ENCODE measurements around the gene MIF.
"Not testable (repeated sequence)": the region's sequence is repeated elsewhere in the genome, so short reads cannot be mapped to it uniquely, and the experiment has no call there.

The MIF gene

DNA sequence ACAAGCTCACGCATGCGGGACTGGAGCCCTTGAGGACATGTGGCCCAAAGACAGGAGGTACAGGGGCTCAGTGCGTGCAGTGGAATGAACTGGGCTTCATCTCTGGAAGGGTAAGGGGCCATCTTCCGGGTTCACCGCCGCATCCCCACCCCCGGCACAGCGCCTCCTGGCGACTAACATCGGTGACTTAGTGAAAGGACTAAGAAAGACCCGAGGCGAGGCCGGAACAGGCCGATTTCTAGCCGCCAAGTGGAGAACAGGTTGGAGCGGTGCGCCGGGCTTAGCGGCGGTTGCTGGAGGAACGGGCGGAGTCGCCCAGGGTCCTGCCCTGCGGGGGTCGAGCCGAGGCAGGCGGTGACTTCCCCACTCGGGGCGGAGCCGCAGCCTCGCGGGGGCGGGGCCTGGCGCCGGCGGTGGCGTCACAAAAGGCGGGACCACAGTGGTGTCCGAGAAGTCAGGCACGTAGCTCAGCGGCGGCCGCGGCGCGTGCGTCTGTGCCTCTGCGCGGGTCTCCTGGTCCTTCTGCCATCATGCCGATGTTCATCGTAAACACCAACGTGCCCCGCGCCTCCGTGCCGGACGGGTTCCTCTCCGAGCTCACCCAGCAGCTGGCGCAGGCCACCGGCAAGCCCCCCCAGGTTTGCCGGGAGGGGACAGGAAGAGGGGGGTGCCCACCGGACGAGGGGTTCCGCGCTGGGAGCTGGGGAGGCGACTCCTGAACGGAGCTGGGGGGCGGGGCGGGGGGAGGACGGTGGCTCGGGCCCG is at the start of gene MIF:
Gene MIF (plus strand): TSS at position 439 of the 765 bp plus-strand sequence. CDS start 92 bp downstream, at position 531.
- in situ Hi-C loops (cut with HindIII; ENCODE audit: low sequenced_read_pairs): no loop called here

DNA sequence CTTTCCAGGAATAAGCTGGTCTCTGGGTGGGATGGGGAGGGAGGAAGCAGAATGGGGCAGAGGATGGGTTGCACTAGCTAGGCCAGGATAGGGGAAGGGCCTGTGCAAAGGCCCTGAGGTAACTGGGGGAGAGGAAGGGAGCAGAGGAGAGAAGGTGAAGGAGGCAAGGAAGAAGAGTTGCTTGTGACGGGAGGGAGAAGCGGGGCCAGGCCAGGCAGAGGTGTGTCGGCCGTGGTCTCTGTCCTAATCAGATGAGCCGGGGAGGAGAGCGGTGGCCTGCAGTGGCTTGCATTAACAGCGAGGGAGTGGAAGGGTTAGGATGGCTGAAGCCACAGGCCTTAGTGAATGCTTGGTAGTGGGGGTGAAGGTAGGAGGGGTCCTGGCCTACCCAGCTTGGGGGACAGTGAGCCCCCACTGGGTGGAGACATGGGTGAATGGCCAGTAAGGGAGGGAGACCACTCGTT is 49.4 kb upstream of the MIF start:
- in situ Hi-C loops (cut with HindIII; ENCODE audit: low sequenced_read_pairs): no loop called here

- in situ Hi-C loops (cut with HindIII; ENCODE audit: low sequenced_read_pairs): no loop called here
These were observed 48.7 kb upstream of the MIF start for GRCh38 chr22:23845265-23846080.

DNA sequence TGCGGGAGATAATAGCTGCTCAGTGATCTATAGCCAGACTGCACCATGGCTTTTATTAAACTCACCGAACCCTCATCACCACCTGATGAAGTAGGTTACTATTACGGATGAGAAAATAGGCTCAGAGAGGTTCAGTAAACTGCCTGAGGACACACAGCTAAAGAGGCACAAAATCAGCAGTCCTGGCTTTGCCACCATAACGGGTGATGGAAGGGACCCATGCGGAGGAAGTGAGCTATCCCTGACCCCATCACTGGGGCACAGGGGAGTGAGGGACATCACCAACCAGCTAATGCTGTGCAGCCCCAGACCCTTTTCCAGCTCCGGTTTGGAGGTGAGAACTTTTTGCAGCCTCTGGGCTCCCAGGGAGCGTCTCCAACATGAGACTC is 48.1 kb upstream of the MIF start:
- in situ Hi-C loops (cut with HindIII; ENCODE audit: low sequenced_read_pairs): no loop called here

GRCh38 chr22:23847310-23847920 is 46.8 kb upstream of the MIF start:
- in situ Hi-C loops (cut with HindIII; ENCODE audit: low sequenced_read_pairs): no loop called here

DNA sequence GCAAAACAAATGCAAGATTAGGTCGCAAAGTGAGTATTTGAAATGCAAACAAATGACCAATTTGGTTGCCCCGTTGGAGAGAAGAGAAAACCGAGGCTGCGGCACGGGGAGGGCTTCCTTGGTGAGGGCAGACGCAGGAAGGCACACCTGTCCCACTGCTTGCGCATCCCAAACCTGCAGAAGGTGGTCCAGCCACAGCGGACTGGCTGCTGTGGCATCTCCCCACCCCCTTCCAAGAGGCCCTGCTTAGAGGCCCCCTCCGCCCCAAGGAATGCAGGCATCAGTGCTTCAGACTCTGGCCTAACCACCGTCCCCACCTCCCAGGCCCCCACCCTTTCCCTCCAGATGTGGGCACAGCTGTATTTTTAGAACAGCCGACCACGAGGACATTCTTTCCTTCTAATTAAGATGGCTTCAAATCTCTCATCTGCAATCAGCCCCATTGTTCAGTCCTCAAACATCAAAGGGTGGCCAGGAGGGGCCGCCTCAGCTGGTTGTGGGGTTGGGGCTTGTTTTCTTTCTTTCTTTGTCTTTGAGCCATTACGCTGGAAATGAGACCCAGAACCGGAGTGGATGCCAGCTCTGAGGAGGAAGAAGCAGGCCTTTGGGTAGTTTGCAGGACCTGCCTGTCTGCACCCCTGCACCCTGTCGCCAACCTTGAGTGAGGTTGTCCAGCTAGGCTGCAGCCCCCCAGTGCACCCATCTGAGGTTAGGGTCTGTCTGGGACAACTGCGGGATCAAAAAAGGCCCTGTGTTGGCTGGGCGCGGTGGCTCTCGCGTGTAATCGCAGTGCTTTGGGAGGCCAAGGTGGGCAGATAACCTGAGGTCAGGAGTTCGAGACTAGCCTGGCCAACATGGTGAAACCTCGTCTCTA is 46.0 kb upstream of the MIF start:
- in situ Hi-C loops (cut with HindIII; ENCODE audit: low sequenced_read_pairs): no loop called here

DNA sequence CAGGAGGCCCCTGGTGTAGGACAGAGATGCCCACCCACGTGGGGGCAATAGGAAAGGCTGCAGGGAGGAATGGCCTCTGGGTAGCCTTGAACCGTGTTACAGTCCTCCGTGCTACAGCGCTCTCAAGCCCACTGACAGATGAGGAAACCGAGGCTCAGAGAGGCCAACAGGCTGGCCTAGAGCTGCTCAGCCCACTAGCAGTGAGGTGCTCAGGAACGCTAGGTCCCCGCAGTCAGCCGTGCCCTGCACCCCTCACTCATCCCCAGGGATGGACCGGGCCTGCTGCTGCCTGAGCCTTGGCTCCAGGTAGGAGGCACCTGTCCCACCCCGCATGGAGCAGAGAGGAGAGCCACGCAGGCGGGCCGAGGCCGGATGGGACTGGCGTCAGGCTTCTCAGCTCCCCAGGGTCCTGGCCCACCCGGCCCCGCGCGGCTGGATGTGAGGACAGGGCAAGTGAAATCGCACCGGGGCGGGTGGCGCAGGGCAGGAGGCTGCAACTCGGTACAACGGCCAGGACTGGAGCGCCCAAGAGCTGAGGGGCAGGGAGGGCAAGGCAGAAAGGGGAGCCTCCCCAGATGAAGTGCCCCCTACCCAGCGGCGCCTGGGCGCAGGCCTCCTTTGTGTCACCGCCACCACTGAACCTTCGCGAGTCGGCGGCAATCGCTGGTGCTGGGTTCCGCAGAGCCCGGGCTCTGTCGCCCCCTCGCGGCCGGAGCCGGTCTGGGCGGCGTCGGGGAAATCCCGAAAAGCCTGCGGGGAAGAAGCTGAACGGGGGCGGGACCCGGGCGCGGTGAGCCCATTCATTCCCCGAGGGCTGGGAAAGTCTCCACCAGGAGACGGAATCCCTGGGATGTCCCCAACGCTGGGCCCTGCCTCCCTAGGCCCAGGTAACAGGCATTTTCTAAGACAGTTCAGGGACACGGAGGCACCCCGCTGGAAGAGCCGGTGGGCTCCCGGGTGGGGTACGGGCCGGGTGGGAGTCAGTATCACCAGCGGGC is 44.9 kb upstream of the MIF start:
- in situ Hi-C loops (cut with HindIII; ENCODE audit: low sequenced_read_pairs): no loop called here

GRCh38 chr22:23850136-23850611 is 44.0 kb upstream of the MIF start:
- in situ Hi-C loops (cut with HindIII; ENCODE audit: low sequenced_read_pairs): no loop called here

- in situ Hi-C loops (cut with HindIII; ENCODE audit: low sequenced_read_pairs): no loop called here
These were observed 37.2 kb upstream of the MIF start for GRCh38 chr22:23856721-23857605.

DNA sequence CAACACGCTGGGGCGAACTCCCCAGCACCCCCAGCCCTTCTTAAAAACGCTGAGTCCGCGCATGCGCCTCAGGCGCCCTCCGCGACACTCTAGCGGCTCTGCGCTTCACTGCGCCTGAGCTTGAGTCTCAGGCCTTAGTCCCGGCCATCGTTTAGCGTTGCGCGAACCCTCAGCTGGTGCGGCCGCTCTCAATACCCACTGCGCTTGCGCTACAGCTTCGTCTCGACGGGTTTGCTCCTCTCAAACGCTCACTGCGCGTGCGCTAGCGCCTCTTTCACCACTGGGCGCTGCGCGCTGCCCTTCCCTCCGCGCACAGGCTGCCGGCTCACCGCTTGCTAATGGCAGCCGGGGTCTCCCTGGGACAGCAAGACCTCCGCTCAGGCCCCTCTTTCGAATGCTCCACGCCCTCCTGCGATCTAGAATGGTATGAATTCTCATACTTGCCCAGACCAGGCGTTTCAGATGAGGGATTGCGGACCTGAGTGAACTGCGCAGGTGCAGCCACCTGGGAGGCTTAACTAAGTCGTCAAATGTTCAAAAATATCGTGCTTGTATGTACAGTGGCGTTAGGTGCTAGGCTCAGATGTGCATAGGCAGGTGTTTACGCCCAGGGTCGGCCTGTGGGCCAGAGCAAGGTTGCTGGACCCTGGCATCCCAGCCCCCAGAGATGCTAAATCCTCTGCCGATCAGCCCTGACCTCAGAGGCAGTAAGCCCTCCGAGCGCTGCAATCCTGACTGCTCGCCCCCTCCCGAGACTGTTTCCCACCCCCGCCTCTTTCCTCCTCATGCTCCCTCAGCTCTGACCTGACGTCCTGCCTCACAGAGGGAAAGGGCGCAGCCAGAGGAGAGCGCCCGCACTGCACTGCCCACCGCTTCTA is 36.3 kb upstream of the MIF start, which contains the start of gene SLC2A11:
Gene SLC2A11 (plus strand): TSS at position 270 of the 878 bp plus-strand sequence. CDS start 125 bp downstream, at position 395.
- in situ Hi-C loops (cut with HindIII; ENCODE audit: low sequenced_read_pairs): no loop called here

DNA sequence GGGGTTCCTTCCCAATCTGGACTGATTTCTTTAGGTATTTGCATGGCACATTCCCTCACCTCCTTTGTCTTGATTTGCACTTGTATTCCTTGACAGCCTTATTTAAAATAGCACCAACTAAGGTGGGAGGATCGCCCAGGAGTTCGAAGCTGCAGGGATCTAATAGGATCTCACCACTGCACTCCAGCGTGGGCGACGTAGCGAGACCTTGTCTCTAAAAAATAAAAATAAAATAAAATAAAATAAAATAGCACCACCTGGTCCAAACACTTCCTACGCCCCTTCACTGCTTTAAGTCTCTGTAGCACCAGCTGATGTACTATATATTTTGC is 35.7 kb upstream of the MIF start:
- in situ Hi-C loops (cut with HindIII; ENCODE audit: low sequenced_read_pairs): no loop called here

GRCh38 chr22:23859201-23859600 is 35.0 kb upstream of the MIF start:
- in situ Hi-C loops (cut with HindIII; ENCODE audit: low sequenced_read_pairs): no loop called here

DNA sequence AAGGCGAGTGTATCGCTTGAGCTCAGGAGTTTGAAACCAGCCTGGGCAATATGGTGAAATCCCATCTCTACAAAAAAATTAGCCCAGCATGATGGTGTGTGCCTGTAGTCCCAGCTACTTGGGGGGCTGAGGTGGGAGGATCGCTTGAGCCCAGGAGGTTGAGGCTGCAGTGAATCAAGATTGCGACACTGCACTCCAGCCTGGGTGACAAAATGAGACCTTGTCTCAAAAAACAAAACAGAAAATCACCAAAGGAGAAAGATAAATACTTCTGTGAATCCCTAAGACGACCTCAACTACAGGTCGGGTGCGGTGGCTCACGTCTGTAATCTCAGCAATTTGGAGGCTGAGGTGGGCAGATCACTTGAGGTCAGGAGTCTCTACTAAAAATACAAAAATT is 34.0 kb upstream of the MIF start:
- in situ Hi-C loops (cut with HindIII; ENCODE audit: low sequenced_read_pairs): not testable (repeated sequence)

DNA sequence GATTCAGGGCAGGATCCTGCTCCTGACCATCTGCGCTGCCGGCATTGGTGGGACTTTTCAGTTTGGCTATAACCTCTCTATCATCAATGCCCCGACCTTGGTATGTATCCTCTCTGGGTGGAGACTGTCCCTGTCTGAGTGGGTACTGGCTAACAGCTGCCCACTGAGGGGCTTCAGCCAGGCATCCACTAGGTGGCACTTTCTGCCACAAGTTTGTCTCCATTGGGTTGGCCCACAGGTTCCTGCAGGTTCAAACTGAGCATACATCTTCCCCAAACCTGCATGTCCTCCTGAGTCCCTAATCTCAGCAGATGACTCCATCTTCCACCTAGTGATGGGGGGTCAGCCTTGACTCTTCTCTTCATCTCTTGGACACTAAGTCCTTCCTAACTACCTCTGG is 32.1 kb upstream of the MIF start:
- in situ Hi-C loops (cut with HindIII; ENCODE audit: low sequenced_read_pairs): no loop called here

DNA sequence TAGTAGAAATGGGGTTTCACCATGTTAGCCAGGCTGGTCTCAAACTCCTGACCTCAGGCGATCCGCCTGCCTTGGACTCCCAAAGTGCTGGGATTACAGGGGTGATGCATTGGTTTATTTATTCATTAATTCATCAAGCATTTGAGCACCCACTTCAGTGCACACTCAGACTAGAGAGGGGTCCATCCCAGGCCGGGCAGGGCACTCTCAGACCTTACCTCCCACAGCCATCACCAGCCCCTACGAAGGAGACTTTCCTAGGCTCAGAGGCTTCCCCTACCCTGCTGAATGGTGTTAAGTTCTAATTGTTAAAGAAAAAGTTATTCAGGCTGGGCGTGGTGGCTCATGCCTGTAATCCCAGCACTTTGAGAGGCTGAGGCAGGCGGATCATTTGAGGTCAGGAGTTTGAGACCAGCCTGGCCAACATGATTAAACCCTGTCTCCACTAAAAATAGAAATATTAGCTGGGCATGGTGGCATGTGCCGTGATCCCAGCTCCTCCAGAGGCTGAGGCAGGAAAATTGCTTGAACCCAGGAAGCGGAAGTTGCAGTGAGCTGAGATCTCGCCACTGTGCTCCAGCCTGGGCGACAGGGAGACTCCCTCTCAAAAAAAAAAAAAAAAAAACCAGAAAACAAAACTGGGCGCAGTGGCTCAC is 29.6 kb upstream of the MIF start:
- in situ Hi-C loops (cut with HindIII; ENCODE audit: low sequenced_read_pairs): not testable (repeated sequence)

DNA sequence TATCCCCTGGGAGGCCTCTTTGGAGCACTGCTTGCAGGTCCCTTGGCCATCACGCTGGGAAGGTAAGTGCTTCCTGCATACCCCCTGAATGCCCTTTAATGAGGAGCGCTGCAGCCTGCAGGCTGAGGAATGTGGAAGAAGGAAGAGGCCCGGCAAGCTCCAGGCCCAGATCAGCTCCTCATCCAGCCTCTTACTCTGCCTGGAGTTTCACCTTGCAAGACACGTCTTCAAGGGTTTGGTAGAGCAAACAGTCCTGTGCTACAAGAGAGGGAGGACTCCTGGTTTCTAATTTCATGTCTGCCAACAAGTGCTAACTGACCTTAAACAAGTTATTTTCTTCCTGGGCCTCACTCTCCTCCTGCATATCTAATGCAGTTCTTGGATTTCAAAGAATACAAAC is 25.6 kb upstream of the MIF start:
- in situ Hi-C loops (cut with HindIII; ENCODE audit: low sequenced_read_pairs): no loop called here

DNA sequence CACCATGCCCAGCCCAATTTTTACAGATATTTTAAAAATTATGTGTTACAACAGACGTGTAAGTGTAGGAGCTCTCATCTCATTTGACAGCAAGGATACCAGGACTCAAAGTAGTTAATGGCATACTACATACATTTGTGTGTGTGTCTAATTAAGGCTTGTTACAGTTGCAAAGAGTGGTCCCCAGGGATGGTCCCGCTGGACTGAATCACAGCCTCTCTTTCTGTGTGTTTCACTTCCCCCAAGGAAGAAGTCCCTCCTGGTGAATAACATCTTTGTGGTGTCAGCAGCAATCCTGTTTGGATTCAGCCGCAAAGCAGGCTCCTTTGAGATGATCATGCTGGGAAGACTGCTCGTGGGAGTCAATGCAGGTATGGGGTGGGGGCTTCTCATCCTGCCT is 19.3 kb upstream of the MIF start:
- in situ Hi-C loops (cut with HindIII; ENCODE audit: low sequenced_read_pairs): no loop called here
